Measurements from ENCODE around the gene SYT8. TPM values are rescaled to one million over a fixed set of nuclear protein-coding genes. Genes with fewer than 3 reads are reported as not detected.

Gene SYT8
- total RNA-seq, 1 donor = not detected

- no peak for TF ChIP-seq CTCF (IDR thresholded peaks at IDR 0.05; ENCODE audit: insufficient read depth, low read length)
- no peak for DNase-seq (ENCODE audit: low read depth)
- H3K4me3 ChIP-seq (ENCODE audit: low read depth, low read length) = no peak overlapping the region
Measured at GRCh38 chr11:1846453-1846932, 11.7 kb downstream of the SYT8 start.

GRCh38 chr11:1847006-1847735 lies 12.4 kb downstream of the SYT8 start:
- no peak for DNase-seq (ENCODE audit: low read depth)
- no peak for TF ChIP-seq CTCF (IDR thresholded peaks at IDR 0.05; ENCODE audit: insufficient read depth, low read length)
- no peak overlapping the region for H3K4me3 ChIP-seq (ENCODE audit: low read depth, low read length)

GRCh38 chr11:1847926-1848639 lies 13.3 kb downstream of the SYT8 start:
- peak; percentile 59 for DNase-seq (ENCODE audit: low read depth)
- no peak for TF ChIP-seq CTCF (IDR thresholded peaks at IDR 0.05; ENCODE audit: insufficient read depth, low read length)
- H3K4me3 ChIP-seq (ENCODE audit: low read depth, low read length) = no peak overlapping the region

- no peak overlapping the region for H3K4me3 ChIP-seq (ENCODE audit: low read depth, low read length)
- no peak for TF ChIP-seq CTCF (IDR thresholded peaks at IDR 0.05; ENCODE audit: insufficient read depth, low read length)
- DNase-seq (ENCODE audit: low read depth) = no peak
Measured at GRCh38 chr11:1848640-1849430, 14.0 kb downstream of the SYT8 start.

GRCh38 chr11:1851468-1852180 lies 16.8 kb downstream of the SYT8 start:
- TF ChIP-seq CTCF (IDR thresholded peaks at IDR 0.05; ENCODE audit: insufficient read depth, low read length) = no peak
- H3K4me3 ChIP-seq (ENCODE audit: low read depth, low read length) = no peak overlapping the region
- no peak for DNase-seq (ENCODE audit: low read depth)

GRCh38 chr11:1852271-1852876 lies 17.6 kb downstream of the SYT8 start:
- no peak overlapping the region for H3K4me3 ChIP-seq (ENCODE audit: low read depth, low read length)
- no peak for TF ChIP-seq CTCF (IDR thresholded peaks at IDR 0.05; ENCODE audit: insufficient read depth, low read length)
- DNase-seq (ENCODE audit: low read depth) = no peak

Data from fibroblast of the aortic adventitia (primary cell).